Fibroblast of skin of abdomen (primary cell): Measurements from ENCODE around the gene AP2A1. TPM values are rescaled to one million over a fixed set of nuclear protein-coding genes. Genes with fewer than 3 reads are reported as not detected.
"Not testable (repeated sequence)": the region's sequence is repeated elsewhere in the genome, so short reads cannot be mapped to it uniquely, and the experiment has no call there.

ENCODE experiments used
- DNase-seq: peaks from one replicate; pipeline ENCODE4 v3.0.0-alpha.2; 2013
- polyA plus RNA-seq, 2 experiments: library from polyadenylated mRNA; unstranded; fragments of 120-200 nt; gene quantifications; one replicate each; pipeline ENCODE4 v1.2.1, GENCODE V29; 2013; ENCODE audit not compliant: insufficient read length in 2 of 2

The AP2A1 gene
- 97.9 TPM for polyA plus RNA-seq (2013, experiment 1 of 2; ENCODE audit: insufficient read length)
- polyA plus RNA-seq (2013, experiment 2 of 2; ENCODE audit: insufficient read length), result 105 TPM

GRCh38 chr19:49766930-49767299 is at the start of gene AP2A1:
TSS of gene AP2A1 (plus strand) at chr19:49767001. CDS start at chr19:49767134, 133 bp downstream.
- DNase-seq, result no peak

GRCh38 chr19:49718511-49718910 is 48.3 kb upstream of the AP2A1 start:
- no peak for DNase-seq

- no peak for DNase-seq
Measured at GRCh38 chr19:49718991-49719390, 47.8 kb upstream of the AP2A1 start.

- not testable (repeated sequence) for DNase-seq
Measured at GRCh38 chr19:49719420-49719819, 47.4 kb upstream of the AP2A1 start.

- peak; percentile 9 for DNase-seq
Measured at GRCh38 chr19:49727217-49728030, 39.4 kb upstream of the AP2A1 start.

GRCh38 chr19:49730166-49730565 is 36.6 kb upstream of the AP2A1 start:
- no peak for DNase-seq

GRCh38 chr19:49738268-49738667 is 28.5 kb upstream of the AP2A1 start:
- DNase-seq, result no peak

GRCh38 chr19:49739098-49739497 is 27.7 kb upstream of the AP2A1 start:
- DNase-seq, result no peak

GRCh38 chr19:49739933-49740332 is 26.9 kb upstream of the AP2A1 start:
- no peak for DNase-seq

GRCh38 chr19:49741210-49741844 is 25.5 kb upstream of the AP2A1 start:
- DNase-seq, result no peak

- DNase-seq, result no peak
Measured at GRCh38 chr19:49744946-49745381, 21.8 kb upstream of the AP2A1 start.

GRCh38 chr19:49746206-49746958 is 20.4 kb upstream of the AP2A1 start:
- peak; percentile 32 for DNase-seq

- DNase-seq, result no peak
Measured at GRCh38 chr19:49749055-49749716, 17.6 kb upstream of the AP2A1 start.

- peak; percentile 53 for DNase-seq
Measured at GRCh38 chr19:49749771-49750170, 17.0 kb upstream of the AP2A1 start.

- DNase-seq, result no peak
Measured at GRCh38 chr19:49752701-49753100, 14.1 kb upstream of the AP2A1 start.

- DNase-seq, result no peak
Measured at GRCh38 chr19:49755956-49756355, 10.8 kb upstream of the AP2A1 start.

GRCh38 chr19:49758292-49758691 is 8.5 kb upstream of the AP2A1 start:
- DNase-seq, result peak; percentile 82

GRCh38 chr19:49761249-49761624 is 5.6 kb upstream of the AP2A1 start:
- DNase-seq, result no peak

GRCh38 chr19:49761625-49762311 is 5.0 kb upstream of the AP2A1 start:
- DNase-seq, result peak; percentile 28

GRCh38 chr19:49763230-49763629 is 3.6 kb upstream of the AP2A1 start, which contains the start of gene TSKS:
TSS of gene TSKS (minus strand) at chr19:49763306. CDS start at chr19:49763247, 59 bp downstream.
- DNase-seq, result no peak

- DNase-seq, result no peak
Measured at GRCh38 chr19:49764341-49764740, 2.5 kb upstream of the AP2A1 start.
